ENCODE measurements around the gene ZNF362. TPM values are rescaled to one million over a fixed set of nuclear protein-coding genes. Genes with fewer than 3 reads are reported as not detected.

The ZNF362 gene
- total and polyA plus RNA-seq, 2 of the 13 experiments (the other 11 are each of a cell fraction or from before 2014, with no cell fraction given): 8.3 to 14.2 TPM

DNA sequence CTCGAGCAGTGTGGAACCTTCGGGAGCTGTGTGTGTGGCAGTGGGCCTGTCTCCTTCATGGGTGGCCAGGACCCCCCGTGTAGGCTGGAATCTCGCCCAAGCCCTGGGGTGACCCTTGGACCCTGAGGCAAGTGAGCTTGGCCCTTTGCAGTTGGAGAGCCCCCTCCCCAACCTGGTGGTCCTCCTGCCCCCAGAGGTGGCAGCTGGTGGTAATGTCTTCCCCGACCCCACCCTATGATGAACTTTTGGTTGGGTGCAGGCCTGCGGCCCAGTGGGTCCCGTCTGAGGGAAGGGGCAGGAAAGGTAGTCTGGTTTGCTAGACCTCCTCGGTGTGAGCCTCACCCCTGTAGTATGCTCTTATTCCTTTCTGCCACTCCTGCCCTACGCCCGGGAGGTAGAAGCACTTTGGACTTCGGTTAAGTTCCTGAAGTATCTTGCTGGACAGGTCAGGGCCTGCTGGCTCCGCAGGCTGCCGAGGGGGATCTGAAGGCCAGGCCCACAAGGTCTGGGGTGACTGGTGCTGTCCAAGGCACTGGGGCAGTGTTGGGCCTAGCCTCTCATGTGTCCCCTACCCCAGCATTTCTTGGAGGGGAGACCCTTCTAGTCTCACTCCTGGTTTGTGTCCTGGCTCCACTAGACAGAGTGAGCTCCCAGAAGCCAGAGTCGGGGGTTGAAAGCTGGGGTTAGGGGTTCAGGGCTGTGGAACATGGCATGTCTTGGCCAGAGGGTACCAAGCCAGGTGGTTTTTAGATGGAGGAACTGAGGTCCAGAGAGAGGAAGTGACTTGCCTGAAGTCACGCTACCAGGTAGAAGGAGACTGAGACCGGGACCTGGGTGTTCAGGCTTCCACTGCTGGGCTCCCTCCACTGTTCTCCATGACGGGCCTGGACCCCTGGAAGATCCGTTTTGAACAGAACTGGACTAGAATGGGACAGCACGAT is 1.8 kb downstream of the ZNF362 start (continued):
- peak; percentile 22; the same call in 1 of the 2 replicates for TF ChIP-seq MYPOP (CRISPR knock-in tag; IDR thresholded peaks at IDR 0.05)
- TF ChIP-seq GPBP1L1 (CRISPR knock-in tag; IDR thresholded peaks at IDR 0.05): no peak
- TF ChIP-seq, protein P1, sequence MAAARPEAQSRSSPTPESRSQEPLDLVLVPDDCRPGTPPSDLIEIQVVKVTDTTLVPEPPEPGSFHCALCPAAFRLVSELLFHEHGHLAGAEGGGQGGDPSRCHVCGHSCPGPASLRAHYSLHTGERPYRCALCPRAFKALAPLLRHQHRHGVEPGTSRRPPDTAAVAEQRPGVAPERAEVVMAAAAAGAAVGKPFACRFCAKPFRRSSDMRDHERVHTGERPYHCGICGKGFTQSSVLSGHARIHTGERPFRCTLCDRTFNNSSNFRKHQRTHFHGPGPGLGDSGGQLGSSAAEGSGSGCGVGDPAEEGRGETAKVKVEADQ (CRISPR knock-in tag; IDR thresholded peaks at IDR 0.05; ENCODE audit: borderline replicate concordance): no peak
- TF ChIP-seq ZFP1 (CRISPR knock-in tag; IDR thresholded peaks at IDR 0.05): no peak
- TF ChIP-seq RORA (CRISPR knock-in tag; IDR thresholded peaks at IDR 0.05): no peak
- peak; percentile 20 for TF ChIP-seq IKZF5 (CRISPR knock-in tag; IDR thresholded peaks at IDR 0.05)
- no peak for TF ChIP-seq TSC22D2 (CRISPR knock-in tag; IDR thresholded peaks at IDR 0.05; ENCODE audit: borderline replicate concordance)
- TF ChIP-seq PAX8 (CRISPR knock-in tag; IDR thresholded peaks at IDR 0.05; ENCODE audit: borderline replicate concordance): no peak
- TF ChIP-seq HMG20A (CRISPR knock-in tag; IDR thresholded peaks at IDR 0.05; ENCODE audit: borderline replicate concordance): peak; percentile 25; the same call in 1 of the 2 replicates
- TF ChIP-seq POLR2G (IDR thresholded peaks at IDR 0.05; ENCODE audit: low read depth, low read length): peak; percentile 53; the same call in 1 of the 2 replicates
- no peak for TF ChIP-seq ETS1 (CRISPR knock-in tag; IDR thresholded peaks at IDR 0.05)
- TF ChIP-seq SAFB2 (CRISPR knock-in tag; IDR thresholded peaks at IDR 0.05; ENCODE audit: borderline replicate concordance, low read depth): no peak
- TF ChIP-seq RBM22 (optimal IDR thresholded peaks at IDR 0.05; ENCODE audit: low read length): no peak
- TF ChIP-seq SCMH1 (CRISPR knock-in tag; IDR thresholded peaks at IDR 0.05; ENCODE audit: borderline replicate concordance): no peak
- TF ChIP-seq ZNF350 (CRISPR knock-in tag; IDR thresholded peaks at IDR 0.05; ENCODE audit: borderline replicate concordance, low read depth): peak; percentile 29; the same call in 1 of the 2 replicates
- TF ChIP-seq ZKSCAN1 (IDR thresholded peaks at IDR 0.05; ENCODE audit: low read length): no peak
- no peak for TF ChIP-seq SKI (IDR thresholded peaks at IDR 0.05; ENCODE audit: partially characterized antibody)
- TF ChIP-seq ZBTB7A (CRISPR knock-in tag; IDR thresholded peaks at IDR 0.05): peak; percentile 91
- no peak for TF ChIP-seq GPN1 (CRISPR knock-in tag; IDR thresholded peaks at IDR 0.05; ENCODE audit: borderline replicate concordance)

Measured in HepG2 (cell line).